ENCODE data around the gene RIPK3.
"Not testable (repeated sequence)": the region's sequence is repeated elsewhere in the genome, so short reads cannot be mapped to it uniquely, and the experiment has no call there.

Gene RIPK3

GRCh38 chr14:24339284-24340151, at the start of gene RIPK3:
RIPK3 (minus strand) TSS chr14:24339991; CDS start chr14:24339826, 165 bp downstream.
- peak; percentile 67 for DNase-seq

DNA sequence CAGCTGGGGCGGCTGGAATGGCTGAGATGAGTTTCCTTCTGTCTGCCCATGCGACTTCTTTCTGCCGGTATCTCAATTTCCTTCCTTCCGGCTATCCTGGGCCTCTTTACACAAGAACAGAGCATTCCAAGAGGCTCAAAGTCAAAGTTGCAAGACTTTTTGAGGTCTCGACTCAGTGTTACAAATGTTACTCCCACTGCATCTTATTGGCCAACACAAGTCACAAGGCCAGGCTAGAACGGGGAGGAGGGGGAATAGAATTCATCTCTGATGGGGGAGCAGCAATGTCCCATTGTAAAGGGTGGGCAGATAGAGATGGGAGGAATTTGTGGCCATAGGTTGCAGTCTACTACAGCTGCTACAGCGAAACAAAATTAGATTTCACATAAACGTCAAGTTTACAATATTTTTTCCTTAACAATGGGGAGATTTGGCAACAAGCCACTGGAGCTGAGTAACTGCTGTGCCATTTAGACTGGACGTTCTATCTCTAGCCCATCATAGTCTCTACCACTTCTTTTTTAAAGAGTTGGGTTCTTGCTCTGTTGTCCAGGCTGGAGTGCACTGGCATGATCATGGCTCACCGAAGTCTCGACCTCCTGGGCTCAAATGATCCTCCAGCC, 49.5 kb upstream of the RIPK3 start:
- DNase-seq: no peak

DNA sequence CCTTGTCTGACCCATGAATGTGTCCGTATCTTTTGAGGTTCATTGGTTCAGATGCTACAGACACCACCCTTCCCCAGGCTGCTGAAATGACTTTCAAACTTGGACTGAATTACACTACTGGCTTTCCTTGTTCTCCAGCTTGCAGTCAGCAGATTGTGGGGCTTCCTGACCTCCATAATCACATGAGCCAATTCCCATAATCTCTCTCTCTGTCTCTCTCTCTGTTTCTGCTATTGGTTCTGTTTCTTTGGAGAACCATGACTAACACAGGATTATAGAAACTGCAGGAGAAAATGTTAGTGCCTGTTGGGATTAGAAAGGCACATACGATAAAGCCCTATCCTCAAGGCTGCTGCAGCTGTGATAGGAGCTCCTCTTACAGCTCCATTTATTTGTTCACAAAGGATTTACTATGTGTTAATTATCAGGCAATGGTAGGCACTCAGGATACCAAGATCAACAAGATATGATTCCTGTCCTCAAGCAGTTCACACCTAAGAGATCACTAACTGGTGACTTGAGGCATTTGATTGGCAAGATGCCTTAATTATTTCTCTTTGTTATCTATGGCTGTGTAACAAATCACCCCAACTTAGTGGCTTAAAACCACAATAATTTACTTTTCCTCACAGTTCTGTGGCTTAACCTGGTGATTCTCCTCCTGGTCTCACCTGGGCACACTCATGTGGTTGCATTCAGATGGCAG, 48.8 kb upstream of the RIPK3 start:
- no peak for DNase-seq

- DNase-seq: not testable (repeated sequence)
Measured at GRCh38 chr14:24387579-24387978, 47.8 kb upstream of the RIPK3 start.

GRCh38 chr14:24387009-24387345, 47.2 kb upstream of the RIPK3 start:
- no peak for DNase-seq

GRCh38 chr14:24385524-24385923, 45.7 kb upstream of the RIPK3 start:
- DNase-seq: no peak

DNA sequence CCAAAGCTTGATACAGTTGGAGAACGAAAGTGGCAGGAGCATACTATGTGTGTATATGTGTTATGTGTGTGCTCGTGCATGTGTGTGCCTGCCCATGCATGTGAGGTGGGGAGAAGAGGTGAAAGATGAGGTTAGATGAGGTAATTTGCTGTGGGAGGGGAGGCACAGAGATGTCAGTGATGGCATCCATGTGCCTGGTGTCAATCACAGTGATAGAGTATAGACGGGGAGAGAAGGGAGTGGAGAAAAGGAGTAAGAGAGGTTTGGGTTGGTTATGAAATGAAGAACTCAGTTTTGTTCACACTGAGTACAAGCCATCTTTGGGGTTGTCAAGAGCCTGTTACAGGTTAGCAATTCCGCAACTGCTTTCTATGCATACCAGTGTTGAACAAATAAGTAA, 44.4 kb upstream of the RIPK3 start:
- no peak for DNase-seq

DNA sequence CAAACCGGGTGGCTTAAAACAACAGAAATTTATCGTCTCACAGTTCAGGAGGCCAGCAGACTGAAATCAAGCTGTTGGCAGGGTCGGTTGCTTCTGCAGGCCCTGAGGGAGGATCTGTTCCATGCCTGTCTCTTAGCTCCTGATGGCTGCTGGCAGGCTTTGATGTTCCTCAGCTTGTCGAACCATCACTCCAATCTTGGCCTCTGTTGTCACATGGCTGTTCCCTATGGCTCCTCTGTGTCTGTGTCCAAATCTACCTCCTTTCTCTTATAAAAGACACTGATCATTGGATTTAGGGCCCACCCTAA, 42.2 kb upstream of the RIPK3 start:
- no peak for DNase-seq

- no peak for DNase-seq
Measured at GRCh38 chr14:24381363-24382063, 41.7 kb upstream of the RIPK3 start.

- DNase-seq: no peak
Measured at GRCh38 chr14:24379907-24380730, 40.3 kb upstream of the RIPK3 start.

DNA sequence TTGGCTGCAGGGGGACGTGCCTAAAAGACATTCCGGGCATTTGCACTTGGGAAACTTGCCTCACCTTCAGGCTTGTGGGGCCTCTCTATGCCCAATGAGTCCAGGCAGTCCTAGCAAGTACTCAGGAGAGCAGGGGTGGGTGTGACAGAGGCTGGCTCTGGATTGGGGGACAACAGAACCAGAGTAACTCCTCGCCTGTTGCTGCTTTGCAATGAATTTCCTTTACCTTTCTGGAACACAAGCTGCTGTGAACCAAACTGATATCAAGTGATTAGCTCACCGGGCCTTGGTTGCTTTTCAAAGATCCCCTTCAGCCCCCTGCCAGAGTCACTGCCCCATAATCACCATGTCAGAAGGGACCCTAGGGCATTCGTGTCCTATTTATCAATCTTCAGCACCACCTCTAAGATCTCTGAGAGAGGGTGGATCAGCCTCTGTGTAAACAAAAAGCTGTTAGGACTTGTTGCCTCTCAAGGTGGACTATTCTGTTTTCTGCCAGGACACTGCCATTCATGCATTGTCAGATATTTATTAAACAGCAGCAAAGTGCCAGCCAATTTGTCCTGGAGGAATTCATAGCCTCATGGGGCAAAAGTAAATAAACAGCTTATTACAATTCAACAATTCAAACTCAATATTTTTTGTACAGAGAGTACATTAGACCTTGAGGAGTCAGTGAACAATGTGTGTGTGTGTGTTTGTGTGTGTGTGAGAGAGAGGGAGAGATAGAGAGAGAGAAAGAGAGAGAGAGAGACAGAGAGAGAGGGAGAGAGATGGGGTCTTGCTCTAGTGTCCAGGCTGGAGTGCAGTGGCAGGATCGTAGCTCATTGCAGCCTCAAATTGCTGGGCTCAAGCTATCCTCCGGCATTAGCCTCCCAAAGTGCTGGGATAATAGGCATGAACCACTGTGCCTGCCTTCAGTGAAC, 39.5 kb upstream of the RIPK3 start:
- no peak for DNase-seq

- DNase-seq: no peak
Measured at GRCh38 chr14:24378327-24378726, 38.5 kb upstream of the RIPK3 start.

- DNase-seq: no peak
Measured at GRCh38 chr14:24377657-24378056, 37.9 kb upstream of the RIPK3 start.

- no peak for DNase-seq
Measured at GRCh38 chr14:24377126-24377525, 37.3 kb upstream of the RIPK3 start.

- no peak for DNase-seq
Measured at GRCh38 chr14:24376448-24377070, 36.8 kb upstream of the RIPK3 start.

DNA sequence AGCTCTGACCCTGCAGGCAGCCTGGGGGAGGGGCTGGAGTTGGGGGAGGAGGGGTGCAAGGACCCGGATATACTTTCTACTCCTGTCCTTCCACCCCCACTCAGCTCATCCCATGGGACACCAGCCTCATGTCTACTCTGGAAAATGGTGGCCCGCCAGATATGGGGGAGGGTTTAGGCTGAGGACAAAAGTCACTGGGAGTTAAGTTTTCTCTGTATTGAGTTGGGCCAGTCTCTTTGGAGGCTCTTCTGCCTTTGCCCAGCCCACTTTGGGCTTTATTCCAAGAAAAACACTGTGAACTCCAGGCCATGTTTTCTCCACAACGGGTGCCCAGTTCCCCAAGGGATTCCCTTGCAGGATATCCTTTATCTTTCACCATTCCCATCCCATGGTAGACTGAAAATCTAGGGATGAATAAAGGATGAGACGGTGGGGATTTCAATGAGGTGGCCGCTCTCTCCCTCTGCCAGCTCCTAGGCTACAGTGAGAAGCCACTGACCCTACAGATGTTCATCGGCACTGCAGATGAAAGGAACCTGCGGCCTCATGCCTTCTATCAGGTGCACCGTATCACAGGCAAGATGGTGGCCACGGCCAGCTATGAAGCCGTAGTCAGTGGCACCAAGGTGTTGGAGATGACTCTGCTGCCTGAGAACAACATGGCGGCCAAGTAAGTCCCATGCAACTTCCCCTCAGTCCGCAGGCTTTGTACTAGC, 33.1 kb upstream of the RIPK3 start:
- no peak for DNase-seq

- DNase-seq: not testable (repeated sequence)
Measured at GRCh38 chr14:24371605-24372004, 31.8 kb upstream of the RIPK3 start.

DNA sequence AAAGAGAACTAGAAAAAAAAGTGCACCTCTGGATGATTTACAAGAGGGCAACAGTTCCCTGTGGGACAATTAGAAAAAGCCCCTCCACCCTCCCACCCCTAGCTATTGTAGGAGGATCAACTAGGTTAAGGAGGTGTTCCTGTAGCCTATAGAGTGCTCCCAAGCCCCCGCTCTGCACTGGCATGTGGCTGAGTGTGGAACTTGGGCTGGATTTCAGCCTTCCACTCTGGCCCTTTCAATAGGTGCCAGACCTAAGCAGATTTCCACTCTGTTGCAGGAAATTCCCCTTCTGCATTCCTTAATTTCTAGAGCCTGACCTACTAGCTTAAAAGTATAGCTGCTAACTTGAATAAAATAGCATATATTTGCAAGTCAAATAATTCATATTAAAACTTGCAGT, 31.0 kb upstream of the RIPK3 start:
- no peak for DNase-seq

GRCh38 chr14:24369907-24370687, 30.3 kb upstream of the RIPK3 start:
- no peak for DNase-seq

Measured in CD4-positive, alpha-beta T cell treated with Interleukin-12 subunit alpha and Interleukin-12 subunit beta, for 1 hour (primary cell).